NCI-H510A treated with DMSO at 0.1 percent for 48 hours (cell line): ENCODE data around the gene UROS.

Source experiments
- DNase-seq: peaks from one replicate; lab custom pipeline; 2025; lab: John Stamatoyannopoulos, UW

Gene UROS

GRCh38 chr10:125788156-125789034, 34.7 kb downstream of the UROS start:
- DNase-seq, result no peak

GRCh38 chr10:125785791-125786190, 37.3 kb downstream of the UROS start:
- DNase-seq, result no peak

DNA sequence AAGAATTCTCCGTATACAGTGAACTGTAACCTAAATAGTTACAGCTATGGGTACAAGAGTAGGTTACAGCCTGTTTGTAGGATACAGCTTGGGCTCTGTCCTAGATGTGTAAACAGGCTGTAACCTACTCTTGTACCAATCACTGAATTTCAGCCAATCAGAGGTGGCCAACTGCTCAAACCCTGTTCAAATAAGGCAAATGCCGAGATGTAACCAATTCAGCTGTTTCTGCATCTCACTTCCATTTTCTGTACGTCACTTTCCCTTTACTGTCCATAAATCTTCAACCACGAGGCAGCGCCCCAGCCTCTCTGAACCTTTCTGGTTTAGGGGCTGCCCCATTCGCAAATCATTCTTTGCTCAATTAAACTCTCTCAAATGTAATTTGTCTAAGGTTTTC, 39.1 kb downstream of the UROS start:
- DNase-seq, result no peak

DNA sequence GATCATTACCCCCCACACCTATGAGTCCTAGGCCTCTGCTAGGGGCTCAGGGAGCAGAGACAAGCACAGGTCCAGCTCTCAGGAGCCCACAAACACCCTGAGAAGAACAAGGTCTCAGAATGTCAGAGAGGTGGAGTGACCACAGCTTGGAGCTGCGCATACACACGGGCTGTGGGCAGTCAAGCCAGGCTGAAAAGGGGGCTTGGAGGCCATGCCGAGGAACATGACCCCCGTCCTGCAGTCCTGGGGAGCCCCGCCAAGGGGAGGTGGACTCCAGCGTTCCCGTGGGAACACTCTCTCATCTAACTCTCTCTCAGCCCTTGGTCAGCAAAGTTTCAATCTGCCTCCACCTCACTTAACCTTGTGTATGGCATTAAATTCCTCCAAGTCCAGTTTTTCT, 39.6 kb downstream of the UROS start:
- no peak for DNase-seq

- no peak for DNase-seq
Measured at GRCh38 chr10:125782616-125783015, 40.4 kb downstream of the UROS start.

DNA sequence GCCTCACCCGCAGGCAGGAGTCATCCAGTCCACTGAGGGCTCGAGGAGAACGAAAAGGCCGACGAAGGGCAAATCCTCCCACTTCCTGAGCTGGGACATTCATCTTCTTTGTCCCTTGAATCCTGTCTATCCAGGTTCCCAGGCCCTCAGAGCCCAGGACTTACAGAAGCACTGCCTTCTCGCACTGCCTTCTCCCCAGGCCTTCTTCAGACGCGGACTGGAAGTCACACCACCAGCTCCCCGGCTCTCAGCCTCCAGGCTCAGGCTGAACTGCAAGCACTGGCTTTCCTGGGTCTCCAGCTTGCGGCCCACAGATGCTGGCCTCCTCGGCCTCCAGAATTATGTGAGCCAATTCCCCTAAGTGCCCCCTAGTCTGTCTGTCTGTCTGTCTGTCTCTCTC, 41.0 kb downstream of the UROS start:
- no peak for DNase-seq

DNA sequence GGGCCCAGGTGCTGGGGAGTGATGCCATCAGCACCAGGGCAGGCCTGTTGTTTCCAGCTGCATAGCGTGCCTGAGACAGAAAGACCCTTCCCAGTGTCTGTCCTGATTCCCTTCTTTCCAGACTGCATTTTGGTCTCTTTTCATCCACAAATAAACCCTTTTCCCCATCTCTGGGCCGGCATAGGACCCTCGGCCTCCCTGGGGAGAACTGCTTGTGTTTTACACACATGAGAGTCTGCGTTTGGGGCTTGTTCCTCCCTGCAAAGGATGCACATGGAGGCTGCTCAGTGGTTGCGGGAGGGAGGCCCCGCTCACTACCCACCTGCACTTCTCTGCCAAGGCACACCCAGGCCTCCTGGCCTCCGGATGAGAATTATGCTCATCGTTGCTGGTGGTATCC, 41.7 kb downstream of the UROS start:
- DNase-seq, result no peak

GRCh38 chr10:125779403-125780327, 43.4 kb downstream of the UROS start:
- no peak for DNase-seq

- DNase-seq, result no peak
Measured at GRCh38 chr10:125778556-125778955, 44.5 kb downstream of the UROS start.

- DNase-seq, result no peak
Measured at GRCh38 chr10:125777806-125778205, 45.3 kb downstream of the UROS start.

GRCh38 chr10:125775491-125776106, 47.5 kb downstream of the UROS start, which contains the start of gene MMP21:
Gene MMP21, minus strand, starts transcription at chr10:125775821. Its CDS starts 0 bp downstream, at chr10:125775821.
- DNase-seq, result no peak

- no peak for DNase-seq
Measured at GRCh38 chr10:125774581-125775191, 48.4 kb downstream of the UROS start.

DNA sequence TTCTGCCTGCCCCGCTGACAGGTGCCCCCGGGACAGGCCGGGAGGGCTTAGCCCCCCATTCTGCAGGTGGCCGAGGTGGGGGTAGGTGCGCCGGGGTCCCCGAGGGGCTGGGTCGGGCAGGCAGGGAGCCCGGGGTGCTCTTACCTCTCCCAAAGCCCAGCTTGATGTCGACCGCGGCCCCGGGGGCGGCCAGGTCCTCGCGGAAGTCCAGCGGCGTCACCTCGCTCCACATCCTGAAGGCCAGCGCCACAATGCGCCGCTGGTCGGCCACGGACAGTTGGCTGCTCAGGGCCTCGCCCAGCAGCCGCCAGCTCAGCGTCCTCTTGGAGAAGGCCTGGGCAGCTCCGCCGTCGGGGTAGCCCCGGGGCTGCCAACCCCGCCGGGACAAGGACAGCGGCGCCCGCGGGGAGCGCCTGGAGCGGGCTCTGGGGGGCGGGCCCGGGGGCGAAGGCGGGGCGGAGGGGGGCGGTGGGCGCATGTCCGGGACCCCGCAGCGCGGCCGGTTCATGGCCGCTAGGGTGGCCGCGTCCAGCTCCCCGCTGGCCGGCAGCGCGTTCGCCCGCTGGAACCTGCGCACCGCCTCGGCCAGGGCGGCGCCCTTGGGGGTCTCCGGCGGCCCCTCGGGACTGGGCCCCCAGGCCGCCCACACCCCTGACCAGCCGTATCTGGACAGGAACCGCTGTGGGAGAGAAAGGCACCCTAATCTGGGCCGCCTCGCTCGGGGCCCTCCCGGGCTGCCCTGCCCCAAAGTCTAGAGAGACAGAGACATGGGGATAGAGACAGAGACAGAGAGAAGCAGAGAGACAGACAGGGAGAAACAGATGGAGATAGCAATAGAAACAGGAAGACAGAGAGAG, 49.1 kb downstream of the UROS start:
- DNase-seq, result no peak

- no peak for DNase-seq
Measured at GRCh38 chr10:125772864-125773180, 50.2 kb downstream of the UROS start.

GRCh38 chr10:125772112-125772863, 50.8 kb downstream of the UROS start:
- no peak for DNase-seq

DNA sequence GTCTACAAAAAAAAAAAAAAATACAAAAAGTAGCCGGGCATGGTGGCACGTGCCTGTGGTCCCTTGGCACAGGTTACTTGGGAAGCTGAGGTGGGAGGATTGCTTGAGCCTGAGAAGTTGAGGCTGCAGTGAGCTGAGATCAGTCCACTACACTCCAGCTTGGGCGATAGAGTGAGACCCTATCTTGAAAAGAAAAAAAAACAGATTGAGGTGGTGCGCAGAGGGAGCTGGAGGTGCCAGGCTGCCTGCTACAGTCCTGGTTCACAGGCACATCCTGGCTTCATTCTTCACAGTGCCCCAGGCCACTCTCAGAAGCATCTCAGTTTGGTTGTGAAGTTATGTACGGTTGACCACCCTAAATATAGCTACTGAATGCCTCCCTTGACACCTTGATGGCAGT, 52.2 kb downstream of the UROS start:
- DNase-seq, result no peak

DNA sequence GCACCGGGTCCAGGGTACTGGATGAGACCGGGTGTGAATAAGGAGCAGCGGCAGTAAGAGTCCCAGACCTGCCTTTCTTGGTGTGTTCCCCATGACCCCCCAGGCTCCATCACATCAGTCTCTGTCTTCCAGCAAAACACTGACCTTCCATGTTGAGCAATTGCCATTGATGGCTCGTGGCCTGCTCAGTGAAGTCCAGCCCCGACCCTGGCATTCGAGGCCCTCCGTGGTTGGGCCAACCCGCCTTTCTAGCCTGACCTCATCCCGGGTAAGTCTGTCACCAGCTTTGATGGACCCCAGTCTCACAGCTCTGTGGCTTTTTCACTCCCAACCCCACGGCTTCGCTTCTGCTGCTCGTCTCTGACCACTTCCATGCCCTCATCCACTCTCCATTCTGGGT, 53.9 kb downstream of the UROS start:
- no peak for DNase-seq

DNA sequence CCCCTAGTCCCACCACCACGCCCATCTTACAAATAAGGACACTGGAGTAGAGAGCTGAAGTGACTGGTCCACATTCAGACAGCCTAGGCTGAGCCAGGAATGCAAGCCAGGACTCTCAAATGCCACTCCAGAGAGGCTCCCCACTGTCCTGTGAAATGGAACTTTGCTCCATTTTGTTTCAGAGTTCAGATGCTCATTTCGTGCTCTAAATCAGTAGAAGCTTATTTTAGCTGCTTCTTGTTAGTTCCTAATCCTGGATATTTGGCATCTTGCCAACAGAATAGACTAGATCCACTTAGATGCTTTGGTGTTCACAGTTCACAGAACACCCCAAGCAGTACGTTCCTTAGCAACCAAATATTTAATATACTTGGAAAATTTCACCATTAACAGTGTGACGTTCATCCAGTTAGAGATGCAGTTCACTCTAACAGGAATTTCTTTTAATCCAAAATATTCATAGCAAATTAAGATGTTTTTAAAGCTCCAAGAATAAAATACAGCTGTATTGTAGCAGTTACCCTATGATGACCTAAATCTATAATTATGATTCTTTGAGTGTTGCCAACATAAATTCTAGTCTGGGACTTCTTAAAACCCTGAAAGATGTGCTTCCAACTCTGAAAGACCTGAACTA, 54.7 kb downstream of the UROS start:
- DNase-seq, result no peak

- DNase-seq, result no peak
Measured at GRCh38 chr10:125766511-125766910, 56.5 kb downstream of the UROS start.

- no peak for DNase-seq
Measured at GRCh38 chr10:125765835-125766234, 57.2 kb downstream of the UROS start.
